ENCODE data around the gene MIB2. TPM values are rescaled to one million over a fixed set of nuclear protein-coding genes. Genes with fewer than 3 reads are reported as not detected.

The MIB2 gene
- total RNA-seq (2014; rRNA removed; shearing (Covaris generic)): 34.4 and 44.8 TPM in 2 replicates

DNA sequence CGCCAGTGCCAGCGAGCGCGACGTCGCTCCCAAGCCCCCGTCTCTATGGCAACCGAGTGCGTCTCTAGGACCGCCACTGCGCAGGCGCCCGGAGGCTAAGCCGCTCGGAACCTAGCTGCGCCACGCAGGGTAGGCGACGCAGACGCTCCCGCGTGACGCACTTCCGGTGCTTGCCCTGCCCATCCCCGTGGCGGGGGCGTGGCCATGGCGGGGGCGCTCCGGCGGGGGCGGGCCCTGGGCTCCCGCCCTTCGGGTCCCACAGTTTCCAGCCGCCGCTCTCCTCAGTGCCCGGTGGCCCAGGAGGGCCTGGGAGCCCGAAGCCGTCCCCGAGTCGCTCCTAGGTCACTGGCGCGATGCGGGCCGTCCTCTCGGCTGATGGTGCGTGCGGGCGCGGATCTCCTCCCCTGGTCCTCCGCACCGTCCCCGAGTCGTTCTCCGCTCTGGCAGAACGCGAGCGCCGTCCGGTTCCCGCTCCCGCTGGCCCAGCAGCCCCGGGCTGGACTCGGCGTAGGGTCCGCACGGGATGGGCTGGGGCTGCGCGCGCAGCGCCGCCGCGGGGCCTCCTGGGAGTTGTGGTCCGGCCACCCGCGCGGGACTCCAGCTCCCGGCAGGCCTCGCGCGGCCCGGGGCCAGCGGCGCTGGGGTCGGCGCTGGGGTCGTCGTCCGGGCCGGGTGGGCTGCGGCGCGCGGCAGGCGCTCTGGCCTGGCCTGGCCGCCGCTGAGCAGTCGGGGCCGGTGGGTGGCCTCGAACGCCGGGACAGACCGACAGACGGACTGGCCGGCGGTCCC is at the start of gene MIB2:
Gene MIB2 (plus strand): TSS at position 245 of the 789 bp plus-strand sequence. CDS start 7,953 bp downstream, outside the sequence.
- Histone ChIP-seq H3K9me3 (replicated peaks) (peaks cover 6% of the 10 kb centered on the region), H3K36me3 (peaks cover 26% of the 10 kb centered on the region), H3K4me1 (replicated peaks) (peaks cover 17% of the 10 kb centered on the region), H3K27ac (peak within 1 kb of the TSS; percentile 99), H3K4me3 (peak within 1 kb of the TSS; percentile 97), H3K27me3 (replicated peaks) (no peaks in the 10 kb centered on the region)
- DNase-seq (ENCODE audit: low read depth in 1 of 2, low spot score in 2 of 2): peak; percentile 91 to 97

DNA sequence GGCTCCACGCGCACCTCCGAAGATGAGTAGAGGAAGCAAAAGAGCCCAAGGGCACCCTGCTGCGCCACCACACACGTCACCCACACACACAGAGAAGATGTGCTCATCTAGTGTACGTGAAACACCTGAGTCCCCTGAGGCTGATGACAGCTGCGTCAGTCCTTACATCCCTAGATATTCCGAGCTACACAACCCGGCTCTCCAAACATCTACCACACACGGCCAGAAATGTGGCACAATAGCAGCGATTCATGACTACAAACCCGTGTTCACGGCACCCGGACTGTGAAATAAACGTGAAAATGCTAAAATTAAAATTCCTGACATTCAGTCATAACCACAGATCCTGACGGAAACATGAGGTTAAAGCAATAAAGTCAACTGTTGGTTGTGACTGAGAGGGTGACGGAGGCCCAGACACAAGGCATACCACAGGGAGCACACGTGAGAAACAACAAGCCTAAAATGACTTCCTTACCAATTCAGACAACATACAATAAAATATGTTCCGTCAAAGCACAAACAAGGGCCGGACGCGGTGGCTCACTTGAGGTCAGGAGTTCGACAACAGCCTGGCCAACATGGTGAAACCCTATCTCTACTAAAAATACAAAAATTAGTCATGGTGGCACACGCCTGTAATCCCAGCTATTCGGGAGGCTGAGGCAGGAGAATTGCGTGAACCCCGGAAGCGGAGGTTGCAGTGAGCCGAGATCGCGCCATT is 48.0 kb upstream of the MIB2 start:
- no peak overlapping the region for H3K27ac ChIP-seq
- DNase-seq (ENCODE audit: low read depth in 1 of 2, low spot score in 2 of 2): no peak
- no peaks in the 10 kb centered on the region for H3K9me3 ChIP-seq (replicated peaks)
- H3K36me3 ChIP-seq: peaks cover 79% of the 10 kb centered on the region
- no peak overlapping the region for H3K4me3 ChIP-seq
- no peaks in the 10 kb centered on the region for H3K4me1 ChIP-seq (replicated peaks)
- no peaks in the 10 kb centered on the region for H3K27me3 ChIP-seq (replicated peaks)

DNA sequence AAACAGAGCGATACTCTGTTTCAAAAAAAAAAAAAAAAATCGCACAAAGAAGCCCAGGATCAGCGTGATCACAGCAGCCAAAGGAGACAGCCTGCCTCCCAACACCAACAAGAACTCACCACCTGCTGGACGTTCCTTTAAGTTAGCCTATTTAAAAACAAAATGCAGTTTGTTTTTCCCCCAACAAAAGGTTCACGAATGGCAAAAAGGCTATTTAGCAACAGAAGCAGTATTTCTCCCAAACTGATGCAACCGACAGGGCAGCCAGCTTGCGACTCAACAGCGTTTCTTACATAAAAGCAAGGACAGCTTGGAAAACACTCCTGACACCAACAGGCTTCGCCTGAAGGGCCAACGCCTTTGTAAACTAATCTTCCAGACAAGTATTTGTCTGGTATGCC is 47.4 kb upstream of the MIB2 start:
- DNase-seq (ENCODE audit: low read depth in 1 of 2, low spot score in 2 of 2): no peak
- Histone ChIP-seq H3K4me1 (replicated peaks) (no peaks in the 10 kb centered on the region), H3K36me3 (peaks cover 79% of the 10 kb centered on the region), H3K27ac (no peak overlapping the region), H3K27me3 (replicated peaks) (no peaks in the 10 kb centered on the region), H3K9me3 (replicated peaks) (no peaks in the 10 kb centered on the region), H3K4me3 (no peak overlapping the region)

DNA sequence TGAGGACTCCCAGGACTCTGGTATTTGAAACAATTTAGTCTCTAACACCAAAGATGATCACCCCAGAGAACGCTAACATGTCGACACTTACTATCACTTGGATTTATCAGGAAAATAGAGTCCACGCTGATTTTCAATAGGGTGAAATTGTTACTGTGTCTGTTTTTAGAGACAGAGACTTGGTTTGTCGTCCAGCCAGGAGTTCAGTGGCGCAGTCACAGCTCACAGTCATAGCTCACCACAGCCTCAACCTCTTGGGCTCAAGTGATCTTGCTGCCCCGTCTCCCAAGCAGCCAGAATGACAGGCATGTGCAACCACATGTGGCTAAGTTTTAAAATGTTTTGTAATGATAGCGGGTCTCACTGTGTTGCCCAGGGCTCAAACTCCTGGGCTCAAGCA is 46.0 kb upstream of the MIB2 start:
- Histone ChIP-seq H3K4me1 (replicated peaks) (peaks cover 3% of the 10 kb centered on the region; the same call in 1 of the 2 replicates), H3K27ac (no peak overlapping the region), H3K36me3 (peaks cover 73% of the 10 kb centered on the region), H3K27me3 (replicated peaks) (no peaks in the 10 kb centered on the region), H3K4me3 (no peak overlapping the region), H3K9me3 (replicated peaks) (0 out of 2 replicates have a peak, but pooled peaks cover 2% of the 10 kb centered on the region)
- no peak for DNase-seq (ENCODE audit: low read depth in 1 of 2, low spot score in 2 of 2)

DNA sequence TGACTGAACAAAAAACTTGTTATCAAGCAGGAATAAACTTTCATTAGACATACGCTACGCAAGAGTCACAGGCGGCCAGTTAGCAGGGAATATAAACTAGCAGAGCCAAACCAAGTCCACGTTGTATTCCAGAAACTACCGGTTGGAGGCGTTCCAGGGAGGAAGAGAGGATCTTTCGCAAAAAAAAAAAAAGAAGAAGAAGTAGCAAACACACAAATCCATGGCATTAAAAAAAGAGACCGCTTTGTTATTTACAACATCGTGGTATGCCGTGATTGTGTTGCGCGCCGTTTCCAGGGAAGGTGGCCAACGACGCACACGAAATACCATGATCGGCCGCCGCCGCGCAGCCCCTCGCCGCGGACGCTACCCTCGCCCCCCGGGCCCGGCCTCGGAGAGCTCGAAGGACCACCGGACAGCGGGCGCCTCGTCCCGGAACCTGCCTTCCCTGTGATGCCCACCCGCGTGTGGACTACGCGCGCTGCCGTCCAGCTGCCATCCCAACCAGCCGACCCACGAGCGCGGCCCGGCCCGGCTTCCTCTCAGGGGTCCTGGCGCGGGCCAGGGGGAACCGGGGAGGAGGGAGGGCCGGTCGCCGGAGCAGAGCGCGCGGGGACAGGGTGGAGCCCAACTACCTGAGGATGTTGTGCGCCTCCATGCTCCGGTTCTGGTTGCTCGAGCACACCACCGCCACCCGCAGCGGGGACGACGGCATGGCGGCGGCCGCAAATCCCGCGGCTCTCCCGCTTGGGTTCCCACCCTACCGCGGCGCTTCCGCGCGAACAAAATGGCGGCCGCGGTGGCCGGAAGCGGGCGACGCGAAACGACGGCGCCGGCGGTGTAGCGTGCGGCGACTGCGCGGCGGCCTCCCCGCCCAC is 41.2 kb upstream of the MIB2 start:
- peaks cover 15% of the 10 kb centered on the region for H3K4me1 ChIP-seq (replicated peaks)
- no peaks in the 10 kb centered on the region for H3K27me3 ChIP-seq (replicated peaks)
- peak; percentile 62 to 64 for DNase-seq (ENCODE audit: low read depth in 1 of 2, low spot score in 2 of 2)
- H3K4me3 ChIP-seq: peak overlapping the region; percentile 100
- peaks cover 44% of the 10 kb centered on the region for H3K36me3 ChIP-seq
- H3K27ac ChIP-seq: peak overlapping the region; percentile 98
- H3K9me3 ChIP-seq (replicated peaks): 0 out of 2 replicates have a peak, but pooled peaks cover 5% of the 10 kb centered on the region

DNA sequence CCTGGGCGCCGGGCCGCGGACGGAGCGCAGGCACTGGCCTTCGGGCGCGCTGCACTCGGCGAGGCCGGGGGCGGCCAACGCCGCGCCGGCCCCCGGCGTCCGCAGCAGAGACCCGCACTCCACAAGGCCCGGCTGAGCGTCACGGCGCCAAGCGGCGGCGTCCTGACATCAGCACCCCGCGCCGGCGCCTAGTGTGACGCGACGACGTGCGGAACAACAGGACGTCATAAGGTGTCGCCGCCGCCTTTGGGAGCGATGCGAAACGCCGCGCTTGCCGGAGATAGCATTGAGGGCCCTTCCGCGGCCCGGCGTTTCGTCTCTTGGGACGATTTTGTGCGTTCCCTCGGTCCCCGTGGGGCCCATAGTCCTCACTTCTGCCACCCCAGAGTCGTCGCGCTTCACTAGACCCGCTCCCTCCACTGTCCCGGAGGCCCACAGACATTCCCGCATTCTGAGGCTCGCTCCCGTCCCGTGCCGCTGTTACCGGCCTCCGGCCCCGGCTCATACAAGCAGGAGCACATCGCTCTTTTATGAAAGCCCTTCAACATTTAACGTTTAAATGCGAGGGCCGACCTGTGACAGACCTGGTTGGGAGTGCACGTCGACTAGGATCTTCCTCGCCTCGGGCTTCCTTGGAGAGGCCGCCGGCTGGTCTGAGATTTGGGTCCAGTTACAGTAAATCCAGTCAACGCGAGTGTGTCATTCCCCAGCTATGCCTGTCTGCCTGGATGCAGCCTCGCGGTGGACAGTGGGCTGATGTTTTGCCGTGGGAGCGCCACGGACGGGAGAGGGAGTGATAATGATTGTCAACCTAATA is 40.4 kb upstream of the MIB2 start, which contains the start of gene SSU72:
Gene SSU72 (minus strand): TSS at position 143 of the 817 bp plus-strand sequence. CDS start 306 bp downstream, outside the sequence.
- Histone ChIP-seq H3K27ac (peak within 1 kb of the TSS; percentile 98), H3K27me3 (replicated peaks) (no peaks in the 10 kb centered on the region; the same call in 1 of the 2 replicates), H3K4me1 (replicated peaks) (peaks cover 15% of the 10 kb centered on the region), H3K9me3 (replicated peaks) (0 out of 2 replicates have a peak, but pooled peaks cover 5% of the 10 kb centered on the region), H3K36me3 (peaks cover 36% of the 10 kb centered on the region), H3K4me3 (peak within 1 kb of the TSS; percentile 100)
- peak; percentile 87 to 92 for DNase-seq (ENCODE audit: low read depth in 1 of 2, low spot score in 2 of 2)

DNA sequence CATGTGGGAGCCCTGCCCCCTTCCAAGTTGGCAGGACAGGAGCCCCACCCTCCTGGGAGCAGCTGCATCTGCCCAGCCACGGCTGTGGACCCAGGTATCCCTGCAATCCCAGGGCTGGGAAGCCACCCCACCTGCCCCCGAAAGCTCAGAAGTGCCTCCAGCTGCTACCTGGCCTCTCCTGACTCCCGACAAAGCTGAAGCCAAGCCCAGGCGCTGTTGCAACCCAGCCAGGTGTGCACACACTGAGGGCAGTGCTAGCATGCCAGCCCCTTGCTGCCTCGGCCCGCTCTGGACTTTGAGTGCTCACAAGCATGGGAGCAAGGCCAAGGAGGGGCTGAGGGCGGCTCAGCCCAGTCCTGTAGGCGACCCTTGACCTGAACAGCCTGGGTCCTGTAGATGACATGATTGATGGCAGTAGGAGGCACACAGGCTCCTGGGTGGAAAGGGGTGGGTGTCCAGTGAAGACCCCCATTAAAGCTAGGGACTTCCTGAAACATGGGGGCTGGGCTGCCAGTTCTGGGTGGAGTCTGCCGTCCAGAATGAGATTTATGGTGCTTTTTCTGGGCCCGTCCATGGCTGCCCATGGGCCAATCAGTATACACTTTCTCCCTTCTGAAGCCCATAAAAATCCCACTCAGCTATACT is 37.8 kb upstream of the MIB2 start:
- H3K36me3 ChIP-seq: peaks cover 20% of the 10 kb centered on the region
- DNase-seq (ENCODE audit: low read depth in 1 of 2, low spot score in 2 of 2): no peak
- peaks cover 17% of the 10 kb centered on the region for H3K27me3 ChIP-seq (replicated peaks)
- no peak overlapping the region for H3K4me3 ChIP-seq
- 0 out of 2 replicates have a peak, but pooled peaks cover 5% of the 10 kb centered on the region for H3K9me3 ChIP-seq (replicated peaks)
- H3K27ac ChIP-seq: no peak overlapping the region
- H3K4me1 ChIP-seq (replicated peaks): peaks cover 15% of the 10 kb centered on the region

DNA sequence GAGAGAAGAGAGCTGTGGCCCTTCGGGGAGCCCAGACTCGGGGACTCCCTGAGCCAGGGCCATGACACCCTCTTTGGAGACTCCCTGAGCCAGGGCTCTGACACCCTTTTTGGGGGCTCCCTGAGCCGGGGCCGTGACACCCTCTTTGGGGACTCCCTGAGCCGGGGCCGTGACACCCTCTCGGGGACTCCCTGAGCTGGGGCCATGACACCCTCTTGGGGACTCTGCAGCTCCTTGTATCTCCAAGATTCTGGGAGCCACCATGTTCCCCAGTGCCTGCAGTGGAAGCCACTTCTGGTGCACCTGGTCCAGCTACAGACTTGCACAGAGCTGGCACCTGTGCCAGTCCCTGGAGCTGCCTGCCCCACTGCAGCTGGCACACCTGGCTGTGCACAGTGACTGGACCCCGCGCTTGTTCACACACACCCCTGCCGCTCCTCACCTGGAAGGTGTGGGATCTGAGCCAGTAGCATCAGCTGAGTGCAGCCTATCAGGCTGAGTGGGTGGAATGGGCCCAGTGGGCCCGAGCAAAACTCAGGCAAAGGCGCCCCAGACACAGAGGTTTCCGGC is 36.8 kb upstream of the MIB2 start:
- Histone ChIP-seq H3K27ac (no peak overlapping the region), H3K4me1 (replicated peaks) (peaks cover 15% of the 10 kb centered on the region), H3K36me3 (peaks cover 14% of the 10 kb centered on the region), H3K9me3 (replicated peaks) (0 out of 2 replicates have a peak, but pooled peaks cover 5% of the 10 kb centered on the region), H3K4me3 (no peak overlapping the region), H3K27me3 (replicated peaks) (peaks cover 18% of the 10 kb centered on the region)
- DNase-seq (ENCODE audit: low read depth in 1 of 2, low spot score in 2 of 2): no peak

DNA sequence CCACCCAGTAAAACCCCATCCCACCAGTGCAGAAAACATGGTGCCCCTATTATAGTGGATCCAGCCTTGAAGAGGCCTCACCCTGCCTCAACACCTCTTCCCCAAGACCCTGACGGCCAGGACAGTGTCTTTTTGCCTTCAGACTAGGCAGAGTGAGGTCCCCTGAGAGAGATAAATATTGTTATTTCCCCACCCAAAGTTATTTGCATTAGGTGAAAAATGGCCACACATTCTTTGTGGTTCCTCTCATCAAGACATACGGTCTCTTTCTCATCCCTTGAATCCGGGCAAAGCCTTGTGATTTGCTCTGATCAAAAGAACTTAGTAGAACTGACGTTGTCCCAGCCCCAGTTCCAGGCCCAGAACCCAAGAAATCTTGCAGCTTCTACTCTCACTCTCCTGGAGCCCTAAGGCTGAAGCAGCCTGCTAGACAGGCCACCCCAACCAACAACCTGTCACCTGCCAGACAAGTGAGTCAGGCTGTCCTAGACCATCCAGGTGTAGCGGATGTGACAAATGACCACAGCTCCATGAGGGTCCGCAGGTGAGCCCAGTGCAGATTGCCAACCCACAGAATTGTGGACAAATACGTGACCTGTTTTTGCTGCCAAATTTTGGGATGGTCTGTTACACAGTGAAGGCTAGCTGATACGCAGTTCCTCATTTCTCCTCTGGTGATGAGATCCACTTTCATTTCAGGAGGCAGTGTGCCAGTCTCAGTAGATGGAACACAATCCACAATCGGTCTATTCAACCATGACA is 32.5 kb upstream of the MIB2 start:
- Histone ChIP-seq H3K9me3 (replicated peaks) (no peaks in the 10 kb centered on the region), H3K27ac (no peak overlapping the region), H3K36me3 (no peaks in the 10 kb centered on the region), H3K27me3 (replicated peaks) (peaks cover 35% of the 10 kb centered on the region), H3K4me3 (no peak overlapping the region), H3K4me1 (replicated peaks) (no peaks in the 10 kb centered on the region)
- no peak for DNase-seq (ENCODE audit: low read depth in 1 of 2, low spot score in 2 of 2)

DNA sequence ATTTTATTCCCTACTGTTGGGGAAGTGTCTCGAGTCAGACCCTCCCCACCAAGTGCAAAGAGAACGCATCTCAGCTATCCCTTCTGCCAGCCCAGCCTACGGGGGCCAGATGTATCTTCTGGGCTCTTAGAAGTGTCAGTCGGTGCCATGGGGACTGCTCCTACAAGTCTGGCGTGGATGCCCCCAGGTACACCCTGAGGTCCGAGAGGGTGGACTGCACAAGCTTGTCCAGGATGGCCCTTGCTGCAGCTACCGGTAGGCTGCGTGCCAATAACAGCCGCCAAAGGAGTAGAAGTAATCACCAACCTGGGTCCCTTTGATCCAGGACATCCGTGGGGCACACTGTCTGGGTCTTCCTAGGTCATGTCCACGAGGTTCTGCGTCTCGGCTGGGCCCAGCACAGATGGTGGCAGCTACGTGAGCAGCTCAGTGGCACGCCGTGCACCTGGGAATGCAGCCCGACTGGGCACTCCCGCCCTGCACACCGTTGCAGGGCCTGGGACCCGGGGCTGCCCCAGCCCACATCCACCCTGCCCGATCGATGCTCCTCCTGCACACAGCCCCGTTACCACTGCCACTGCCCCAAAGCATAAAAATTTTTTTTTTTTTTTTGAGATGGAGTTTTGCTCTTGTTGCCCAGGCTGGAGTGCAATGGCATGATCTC is 31.8 kb upstream of the MIB2 start:
- Histone ChIP-seq H3K9me3 (replicated peaks) (no peaks in the 10 kb centered on the region), H3K27ac (no peak overlapping the region), H3K4me3 (no peak overlapping the region), H3K4me1 (replicated peaks) (no peaks in the 10 kb centered on the region), H3K27me3 (replicated peaks) (peaks cover 35% of the 10 kb centered on the region), H3K36me3 (no peaks in the 10 kb centered on the region)
- DNase-seq (ENCODE audit: low read depth in 1 of 2, low spot score in 2 of 2): no peak

DNA sequence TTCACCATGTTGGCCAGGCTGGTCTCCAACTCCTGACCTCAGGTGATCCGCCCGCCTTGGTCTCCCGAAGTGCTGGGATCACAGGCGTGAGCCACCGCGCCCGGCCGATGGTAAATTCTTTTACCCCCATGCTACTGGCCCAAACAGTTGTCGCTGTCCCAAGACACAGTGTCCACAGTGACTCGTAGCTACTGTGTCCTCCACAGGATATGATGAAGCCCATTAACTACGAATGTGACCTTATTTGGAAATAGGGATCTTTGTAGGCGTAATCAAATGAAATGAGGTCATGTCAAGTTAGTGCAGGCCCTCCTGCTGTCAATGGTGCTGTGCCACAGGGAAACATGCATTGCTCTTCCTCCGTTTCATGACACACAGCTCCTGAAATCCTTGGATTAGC is 23.8 kb upstream of the MIB2 start:
- H3K36me3 ChIP-seq: no peaks in the 10 kb centered on the region
- no peaks in the 10 kb centered on the region for H3K9me3 ChIP-seq (replicated peaks)
- no peak overlapping the region for H3K27ac ChIP-seq
- no peak overlapping the region for H3K4me3 ChIP-seq
- H3K4me1 ChIP-seq (replicated peaks): no peaks in the 10 kb centered on the region
- DNase-seq (ENCODE audit: low read depth in 1 of 2, low spot score in 2 of 2): no peak
- peaks cover 10% of the 10 kb centered on the region for H3K27me3 ChIP-seq (replicated peaks)
